Measurements from ENCODE around the gene FADS3. TPM values are rescaled to one million over a fixed set of nuclear protein-coding genes. Genes with fewer than 3 reads are reported as not detected.

Gene FADS3
- total RNA-seq, 4 donors from 2014 or later, result 19.5 to 96.9 (median 31.6) TPM

- Histone ChIP-seq H3K9me3 (no peaks in the 10 kb centered on the region), H3K27me3 (peaks cover 55% of the 10 kb centered on the region), H3K4me1 (peaks cover 0 to 37% (median 12%) of the 10 kb centered on the region in 4 donors), H3K27ac (peak overlapping the region; percentile 11 to 72 (median 65)), H3K4me3 (no peak overlapping the region), H3K36me3 (no peaks in the 10 kb centered on the region)
- intact Hi-C loops (cut with DNase I; ENCODE audit: low total_unique reads) (no loop called here), in situ Hi-C loops (cut with MboI; ENCODE audit: low pct_ligation_motif_present in 1 of 4, low pct_unique_long_range_greater_than_20kb in 1 of 4, low sequenced_read_pairs in 3 of 4) (no loop called here)
- WGBS, 2 donors (ENCODE audit: low coverage in 1 of 2), result 45% methylated on average over 10 of the region's 13 CpGs; no CpG with 5 or more reads in 1 of the 2 donors
- no peak for DNase-seq
- TF ChIP-seq CTCF (IDR thresholded peaks at IDR 0.05) (no peak), POLR2A (IDR thresholded peaks at IDR 0.05) (no peak), POLR2AphosphoS5 (IDR thresholded peaks at IDR 0.05) (no peak), EP300 (IDR thresholded peaks at IDR 0.05; ENCODE audit: low read depth) (no peak)
These were observed 28.6 kb upstream of the FADS3 start for GRCh38 chr11:61919705-61920631.

- TF ChIP-seq POLR2AphosphoS5 (IDR thresholded peaks at IDR 0.05) (no peak), EP300 (IDR thresholded peaks at IDR 0.05; ENCODE audit: low read depth) (no peak), POLR2A (IDR thresholded peaks at IDR 0.05) (no peak), CTCF (IDR thresholded peaks at IDR 0.05) (no peak)
These were observed 27.8 kb upstream of the FADS3 start for GRCh38 chr11:61918938-61919704.

GRCh38 chr11:61918251-61918937 is 27.0 kb upstream of the FADS3 start:
- H3K9me3 ChIP-seq, result no peaks in the 10 kb centered on the region
- WGBS, 2 donors (ENCODE audit: low coverage in 1 of 2), result 57 to 72% methylated on average over 1 to 14 of the region's 14 CpGs
- DNase-seq, result no peak
- intact Hi-C loops (cut with DNase I; ENCODE audit: low total_unique reads), result no loop called here
- H3K27me3 ChIP-seq, result peaks cover 55% of the 10 kb centered on the region
- H3K4me1 ChIP-seq, result peaks cover 0 to 31% (median 11%) of the 10 kb centered on the region in 4 donors
- no peak overlapping the region for H3K4me3 ChIP-seq
- peak overlapping the region; percentile 55 to 72 (median 65) for H3K27ac ChIP-seq
- no peaks in the 10 kb centered on the region for H3K36me3 ChIP-seq
- TF ChIP-seq POLR2A (IDR thresholded peaks at IDR 0.05) (no peak), EP300 (IDR thresholded peaks at IDR 0.05; ENCODE audit: low read depth) (no peak), CTCF (IDR thresholded peaks at IDR 0.05) (no peak), POLR2AphosphoS5 (IDR thresholded peaks at IDR 0.05) (no peak)
- in situ Hi-C loops (cut with MboI; ENCODE audit: low pct_ligation_motif_present in 1 of 4, low pct_unique_long_range_greater_than_20kb in 1 of 4, low sequenced_read_pairs in 3 of 4), result no loop called here

More at GRCh38 chr11:61918938-61919704, 27.8 kb upstream of the FADS3 start:
- Histone ChIP-seq H3K4me3 (no peak overlapping the region), H3K9me3 (no peaks in the 10 kb centered on the region), H3K27me3 (peaks cover 55% of the 10 kb centered on the region), H3K36me3 (no peaks in the 10 kb centered on the region), H3K27ac (peak overlapping the region; percentile 11 to 72 (median 65)), H3K4me1 (peaks cover 0 to 37% (median 12%) of the 10 kb centered on the region in 4 donors)
- intact Hi-C loops (cut with DNase I; ENCODE audit: low total_unique reads), result no loop called here
- WGBS, 2 donors (ENCODE audit: low coverage in 1 of 2), result 66 to 75% methylated on average over 2 to 6 of the region's 6 CpGs
- in situ Hi-C loops (cut with MboI; ENCODE audit: low pct_ligation_motif_present in 1 of 4, low pct_unique_long_range_greater_than_20kb in 1 of 4, low sequenced_read_pairs in 3 of 4), result no loop called here
- DNase-seq, result no peak
